Colonic mucosa (tissue), 4 donors: Measurements from ENCODE around the gene YBX2. TPM values are rescaled to one million over a fixed set of nuclear protein-coding genes. Genes with fewer than 3 reads are reported as not detected.
"Not testable (repeated sequence)": the region's sequence is repeated elsewhere in the genome, so short reads cannot be mapped to it uniquely, and the experiment has no call there.

Source experiments
- DNase-seq: peaks from one replicate; pipeline ENCODE4 v3.0.0-alpha.2; 2020
- H3K27ac ChIP-seq: fragments of 200-600 bp; one replicate; pipeline ENCODE4 v1.8.0; 2021
- H3K27me3 ChIP-seq: fragments of 200-600 bp; one replicate; pipeline ENCODE4 v1.8.0; 2021
- H3K36me3 ChIP-seq: fragments of 200-600 bp; one replicate; pipeline ENCODE4 v1.8.0; 2021
- H3K4me1 ChIP-seq: fragments of 200-600 bp; one replicate; pipeline ENCODE4 v1.8.0; 2021; ENCODE audit warnings: mild to moderate bottlenecking
- H3K4me3 ChIP-seq: fragments of 200-600 bp; one replicate; pipeline ENCODE4 v1.8.0; 2021
- H3K9ac ChIP-seq, 2 donors: one replicate each; pipeline ENCODE4 v1.7.0; 2013; ENCODE audit warnings: control low read depth in 2 of 2, low read depth in 2 of 2, low read length in 2 of 2
- H3K9me3 ChIP-seq: fragments of 200-600 bp; one replicate; pipeline ENCODE4 v1.8.0; 2021
- intact Hi-C: fragments of 100-400 bp; cut with DNase I; formaldehyde crosslinking; loops from one replicate; pipeline ENCODE4 v1.14.1; 2022
- total RNA-seq, 2 donors: library from RNA; stranded (reverse); fragmentation: NEBNext Ultra II Directional in 1 of 2; extraction: Animal tissue kit (Norgen Biotek cat#: 25700) in 1 of 2; gene quantifications; one replicate each; pipeline ENCODE4 v1.2.1, GENCODE V29; 2021
- TF ChIP-seq, protein P1 (sequence below): fragments of 200-600 bp; IDR thresholded peaks from one replicate; pipeline ENCODE4 v1.8.0; 2022; ENCODE audit warnings: antibody characterized with exemption, mild to moderate bottlenecking
- donor health status: healthy.
- donor health status: DM: no; HTN: no; CAD: no.
- donor health status: DM: no; HTN: no; CAD: no.

The YBX2 gene
- total RNA-seq, 2 donors from 2014 or later: 22.1 to 40.4 TPM

- TF ChIP-seq, protein P1, sequence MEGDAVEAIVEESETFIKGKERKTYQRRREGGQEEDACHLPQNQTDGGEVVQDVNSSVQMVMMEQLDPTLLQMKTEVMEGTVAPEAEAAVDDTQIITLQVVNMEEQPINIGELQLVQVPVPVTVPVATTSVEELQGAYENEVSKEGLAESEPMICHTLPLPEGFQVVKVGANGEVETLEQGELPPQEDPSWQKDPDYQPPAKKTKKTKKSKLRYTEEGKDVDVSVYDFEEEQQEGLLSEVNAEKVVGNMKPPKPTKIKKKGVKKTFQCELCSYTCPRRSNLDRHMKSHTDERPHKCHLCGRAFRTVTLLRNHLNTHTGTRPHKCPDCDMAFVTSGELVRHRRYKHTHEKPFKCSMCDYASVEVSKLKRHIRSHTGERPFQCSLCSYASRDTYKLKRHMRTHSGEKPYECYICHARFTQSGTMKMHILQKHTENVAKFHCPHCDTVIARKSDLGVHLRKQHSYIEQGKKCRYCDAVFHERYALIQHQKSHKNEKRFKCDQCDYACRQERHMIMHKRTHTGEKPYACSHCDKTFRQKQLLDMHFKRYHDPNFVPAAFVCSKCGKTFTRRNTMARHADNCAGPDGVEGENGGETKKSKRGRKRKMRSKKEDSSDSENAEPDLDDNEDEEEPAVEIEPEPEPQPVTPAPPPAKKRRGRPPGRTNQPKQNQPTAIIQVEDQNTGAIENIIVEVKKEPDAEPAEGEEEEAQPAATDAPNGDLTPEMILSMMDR: no peak
These were observed 44.6 kb downstream of the YBX2 start for GRCh38 chr17:7249830-7250229.

GRCh38 chr17:7249214-7249613, 45.2 kb downstream of the YBX2 start:
- Histone ChIP-seq H3K9me3 (no peaks in the 10 kb centered on the region), H3K36me3 (no peaks in the 10 kb centered on the region), H3K4me3 (no peak overlapping the region), H3K27ac (no peak overlapping the region), H3K9ac (peak overlapping the region in 1 of 2 donors; percentile 8), H3K27me3 (no peaks in the 10 kb centered on the region), H3K4me1 (peaks cover 18% of the 10 kb centered on the region)
- TF ChIP-seq, protein P1: no peak
- intact Hi-C loops: no loop called here
- no peak for DNase-seq

More at GRCh38 chr17:7249830-7250229, 44.6 kb downstream of the YBX2 start:
- H3K4me3 ChIP-seq: peak overlapping the region; percentile 98
- H3K9ac ChIP-seq: peak overlapping the region; percentile 95 to 98
- H3K36me3 ChIP-seq: peaks cover 3% of the 10 kb centered on the region
- H3K27ac ChIP-seq: peak overlapping the region; percentile 99
- intact Hi-C loops: no loop called here
- no peaks in the 10 kb centered on the region for H3K9me3 ChIP-seq
- no peak for DNase-seq
- no peaks in the 10 kb centered on the region for H3K27me3 ChIP-seq
- peaks cover 18% of the 10 kb centered on the region for H3K4me1 ChIP-seq

GRCh38 chr17:7248796-7249195, 45.6 kb downstream of the YBX2 start:
- TF ChIP-seq, protein P1: no peak
- Histone ChIP-seq H3K36me3 (no peaks in the 10 kb centered on the region), H3K27me3 (no peaks in the 10 kb centered on the region), H3K9me3 (no peaks in the 10 kb centered on the region), H3K9ac (peak overlapping the region in 1 of 2 donors; percentile 8), H3K4me3 (no peak overlapping the region), H3K4me1 (peaks cover 18% of the 10 kb centered on the region), H3K27ac (no peak overlapping the region)
- DNase-seq: no peak
- intact Hi-C loops: no loop called here

GRCh38 chr17:7246779-7247178, 47.7 kb downstream of the YBX2 start:
- TF ChIP-seq, protein P1: no peak
- Histone ChIP-seq H3K4me1 (peaks cover 13% of the 10 kb centered on the region), H3K9ac (no peak overlapping the region), H3K27me3 (no peaks in the 10 kb centered on the region), H3K4me3 (no peak overlapping the region), H3K36me3 (no peaks in the 10 kb centered on the region), H3K9me3 (no peaks in the 10 kb centered on the region), H3K27ac (no peak overlapping the region)
- intact Hi-C loops: no loop called here
- DNase-seq: no peak

DNA sequence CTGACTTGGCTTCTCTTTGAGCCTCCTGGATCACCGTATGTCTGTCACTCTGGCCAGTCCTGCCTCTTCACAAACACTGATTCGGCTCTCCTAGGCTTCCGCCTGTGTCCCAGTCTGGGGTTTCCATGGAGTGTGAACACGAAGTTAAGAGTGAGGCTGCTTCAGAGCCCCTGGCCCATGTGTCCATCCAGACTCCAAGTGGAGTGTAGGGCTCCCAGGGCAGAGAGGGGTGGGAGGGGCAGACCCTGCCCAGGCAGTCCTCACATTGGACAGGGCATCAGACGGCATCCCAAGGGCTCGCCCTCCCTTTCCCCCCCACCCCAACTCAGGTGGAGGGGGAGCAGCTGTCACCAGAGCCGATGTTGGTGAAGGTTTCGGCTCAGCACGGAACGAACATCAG, 50.6 kb downstream of the YBX2 start:
- peak overlapping the region in 1 of 2 donors; percentile 100 for H3K9ac ChIP-seq
- intact Hi-C loops, H3K4me3 ChIP-seq, H3K9me3 ChIP-seq, H3K27me3 ChIP-seq, DNase-seq, H3K36me3 ChIP-seq: not testable (repeated sequence)
- H3K27ac ChIP-seq: peak overlapping the region; percentile 99
- H3K4me1 ChIP-seq: peaks cover 14% of the 10 kb centered on the region

GRCh38 chr17:7243453-7243729, 51.0 kb downstream of the YBX2 start:
- peaks cover 14% of the 10 kb centered on the region for H3K4me1 ChIP-seq
- H3K27ac ChIP-seq: peak overlapping the region; percentile 99
- H3K36me3 ChIP-seq: peaks cover 5% of the 10 kb centered on the region
- no peaks in the 10 kb centered on the region for H3K9me3 ChIP-seq
- no peak for DNase-seq
- TF ChIP-seq, protein P1: no peak
- peak overlapping the region; percentile 71 to 100 for H3K9ac ChIP-seq
- H3K4me3 ChIP-seq: peak overlapping the region; percentile 83
- intact Hi-C loops: no loop called here
- no peaks in the 10 kb centered on the region for H3K27me3 ChIP-seq
